DMS153 (cell line): ENCODE results near the gene CRYBA2.
A peak's percentile ranks its signal among the peaks of the same experiment; 100 is the strongest.

Source experiments
- DNase-seq: peaks from one replicate; lab custom pipeline; 2025; lab: John Stamatoyannopoulos, UW

The CRYBA2 gene

DNA sequence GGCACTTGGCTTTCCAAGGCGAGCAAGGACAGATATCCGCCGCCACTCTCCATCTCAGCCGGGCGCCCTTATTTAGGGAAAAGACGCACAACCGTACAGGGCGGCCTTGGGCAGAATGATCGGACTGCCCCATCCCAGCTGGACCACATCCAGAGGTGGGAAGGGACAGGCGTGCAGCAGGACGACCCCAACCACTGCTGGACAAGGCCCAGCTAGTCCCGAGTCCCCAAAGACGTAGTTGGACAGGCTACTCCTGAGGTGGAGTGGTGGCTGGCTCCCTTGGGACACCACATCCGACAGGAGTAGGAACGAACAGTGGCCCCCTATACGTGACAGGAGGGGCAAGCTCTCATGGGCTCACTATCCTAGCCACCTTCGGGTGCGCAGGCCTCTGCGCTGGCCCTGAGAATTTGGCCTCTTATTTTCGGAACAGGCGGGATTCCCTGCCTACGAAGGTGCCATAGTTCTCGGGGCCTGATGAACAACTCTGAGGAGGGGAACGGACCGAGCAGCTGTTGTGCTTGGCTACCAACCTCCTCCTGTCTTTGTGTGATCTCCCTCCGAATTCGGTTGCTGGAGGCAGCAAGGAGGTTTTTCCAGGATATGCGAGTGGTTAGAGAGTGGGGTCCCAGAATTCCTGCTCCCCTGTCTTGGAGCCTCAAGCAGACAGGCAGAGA, 10.5 kb downstream of the CRYBA2 start:
- no peak for DNase-seq

DNA sequence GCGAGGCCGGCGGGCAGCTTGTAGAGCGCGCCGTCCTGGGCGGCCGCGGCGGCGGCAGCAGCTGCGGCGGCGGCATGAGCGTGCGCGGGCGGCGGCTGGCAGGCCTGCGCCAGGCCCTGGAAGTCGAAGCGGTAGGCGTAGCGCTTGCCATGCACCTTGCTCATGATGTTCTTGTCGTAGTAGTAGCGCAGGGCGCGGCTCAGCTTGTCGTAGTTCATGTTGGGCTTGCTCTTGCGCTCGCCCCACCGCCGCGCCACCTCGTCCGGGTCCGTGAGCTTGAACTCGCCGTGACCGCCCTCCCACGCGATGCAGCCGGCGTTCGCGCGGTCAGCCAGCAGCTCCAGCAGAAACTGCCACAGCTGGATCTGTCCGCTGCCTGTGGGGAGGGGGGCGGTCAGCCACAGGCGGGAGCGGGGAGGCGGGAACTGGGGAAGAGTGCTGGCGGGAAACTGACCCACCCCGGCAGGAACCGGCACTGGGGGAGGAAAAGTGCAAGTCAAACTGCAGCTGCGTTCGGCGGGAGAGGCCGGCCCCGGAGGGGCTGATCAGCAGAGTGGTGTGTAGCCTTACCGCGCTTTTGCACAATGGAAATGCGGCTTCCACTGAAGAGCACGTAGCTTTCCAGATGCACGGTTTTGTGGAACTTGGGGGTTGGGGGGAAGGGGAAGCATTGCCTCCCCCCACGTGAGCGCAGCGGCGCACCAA, 11.2 kb downstream of the CRYBA2 start:
- DNase-seq, result no peak

DNA sequence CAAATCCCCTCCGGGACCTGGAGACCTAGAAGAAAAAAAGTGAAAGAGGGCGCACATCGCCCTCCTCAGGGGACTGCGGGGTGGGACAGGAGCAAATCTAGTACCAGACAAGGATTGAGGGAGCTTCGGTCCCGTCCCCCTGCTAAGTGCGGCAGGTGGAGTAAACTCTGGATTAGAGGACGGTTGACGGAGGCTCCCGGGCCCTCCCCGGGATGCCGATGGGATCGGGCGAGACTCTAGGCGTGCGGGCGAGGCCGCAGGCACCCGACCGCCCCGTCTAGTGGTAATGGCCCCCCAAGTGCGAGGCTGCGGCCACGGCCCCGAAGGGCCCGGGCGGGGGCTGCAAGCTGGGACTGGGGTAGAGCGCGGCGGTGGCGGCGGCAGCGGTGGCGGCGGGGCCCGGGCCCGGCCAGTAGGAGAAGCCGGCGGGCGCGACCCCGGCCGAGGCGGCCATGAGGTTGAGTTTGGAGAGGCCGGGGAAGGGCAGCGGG, 11.8 kb downstream of the CRYBA2 start:
- DNase-seq, result no peak

DNA sequence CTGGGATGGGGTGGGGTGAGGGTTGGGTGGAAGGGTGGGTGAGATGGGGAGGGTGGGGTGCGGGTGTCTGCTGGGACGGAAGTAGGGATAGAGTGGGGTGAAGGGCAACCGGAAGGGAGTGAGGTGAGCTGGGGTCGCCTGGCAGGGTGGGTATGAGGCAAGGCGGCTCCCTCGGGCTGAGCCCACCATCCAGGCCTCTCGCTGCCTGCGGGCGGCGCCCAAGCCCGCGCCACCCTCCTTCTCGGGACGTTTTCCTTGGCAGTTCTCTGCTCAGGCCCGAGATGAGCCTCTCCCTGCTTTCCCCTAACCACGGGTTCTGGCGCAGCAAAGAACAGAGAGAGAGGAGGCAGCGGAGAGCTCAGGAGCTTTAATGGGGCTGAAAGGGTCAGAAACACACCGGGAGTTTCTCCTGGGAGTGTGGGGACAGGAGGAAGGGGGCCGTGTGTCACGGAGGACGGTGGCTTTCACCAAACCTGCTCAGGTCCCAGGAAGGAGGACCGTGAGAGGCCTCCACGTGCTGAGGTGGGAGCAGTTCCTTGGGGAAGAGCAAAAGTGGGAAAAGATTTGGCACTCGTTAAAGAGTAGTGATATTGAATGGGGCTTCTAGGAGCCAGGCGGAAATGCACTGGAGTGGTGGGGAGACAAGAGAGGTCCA, 12.4 kb downstream of the CRYBA2 start:
- DNase-seq, result no peak

DNA sequence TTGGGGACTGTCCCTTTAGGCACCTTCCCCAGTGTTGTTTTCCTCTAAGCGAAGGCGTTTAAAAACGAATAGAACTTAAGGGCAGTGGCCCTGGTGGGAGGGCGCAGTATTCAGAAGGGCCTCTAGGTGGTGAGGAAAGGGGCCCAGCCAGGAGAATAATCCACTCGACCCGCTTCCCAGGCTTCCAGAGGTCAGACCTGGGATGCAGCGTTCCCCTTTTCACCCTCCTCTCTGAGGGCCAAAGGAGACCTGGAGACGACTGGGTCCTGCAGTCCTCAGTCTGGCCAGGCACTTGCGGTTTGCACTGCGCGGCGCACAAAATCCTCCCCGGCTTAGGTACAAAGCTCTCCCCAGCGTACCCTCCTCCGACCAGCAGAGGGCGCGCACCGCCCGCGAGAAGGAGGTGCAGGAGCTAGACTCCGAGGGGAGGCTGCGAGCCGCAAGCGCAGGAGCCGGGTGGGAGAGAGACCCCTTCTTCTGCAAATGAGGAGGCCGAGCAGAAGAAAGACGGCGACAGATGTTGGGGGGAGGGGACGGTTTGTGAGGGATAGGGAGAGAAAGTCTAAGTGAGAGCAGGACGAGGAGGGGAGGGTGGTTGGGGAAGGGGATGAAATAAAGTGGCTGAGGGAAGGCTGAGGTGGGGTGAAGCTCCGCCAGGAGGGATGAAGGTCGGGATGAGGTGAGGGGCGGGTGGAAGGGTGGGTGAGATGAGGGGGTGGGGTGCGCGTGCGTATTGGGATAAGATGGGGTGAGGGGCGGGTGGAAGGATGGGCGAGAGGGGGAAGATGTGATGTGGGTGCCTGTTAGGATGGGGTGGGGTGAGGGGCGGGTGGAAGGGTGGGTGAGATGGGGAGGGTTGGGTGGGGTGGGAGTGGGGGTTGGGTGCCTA, 13.1 kb downstream of the CRYBA2 start:
- peak; percentile 65 for DNase-seq

DNA sequence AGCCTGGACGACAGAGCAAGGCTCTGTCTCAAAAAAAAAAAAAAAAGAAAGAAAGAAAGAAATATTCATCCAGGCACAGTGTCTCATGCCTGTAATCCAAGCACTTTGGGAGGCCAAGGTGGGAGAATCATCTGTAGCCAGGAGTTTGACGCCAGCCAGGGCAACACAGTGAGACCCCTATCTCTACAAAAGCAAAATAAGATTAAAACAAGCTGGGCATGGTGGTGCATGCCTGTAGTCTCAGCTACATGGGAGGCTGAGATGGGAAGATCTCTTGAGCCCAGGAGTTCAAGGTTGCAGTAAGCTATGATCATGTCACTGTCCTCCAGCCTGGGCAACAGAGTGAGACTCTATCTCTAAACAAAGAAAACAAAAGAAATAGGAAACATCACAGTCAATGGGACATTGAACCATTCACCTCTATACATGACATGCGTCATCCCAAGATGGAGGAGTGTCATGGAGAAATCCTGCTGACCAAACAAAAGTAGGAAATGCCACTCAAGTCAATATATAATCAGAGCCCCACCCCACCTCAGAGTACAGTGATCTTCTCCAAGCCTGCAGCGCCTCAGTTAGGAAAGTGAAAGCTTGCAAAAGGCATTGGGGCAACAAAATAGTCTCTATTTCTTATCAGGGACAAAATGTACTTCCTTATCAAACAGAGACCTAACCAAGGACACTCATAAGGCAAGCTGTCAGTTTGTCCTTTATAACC, 18.0 kb downstream of the CRYBA2 start:
- no peak for DNase-seq

DNA sequence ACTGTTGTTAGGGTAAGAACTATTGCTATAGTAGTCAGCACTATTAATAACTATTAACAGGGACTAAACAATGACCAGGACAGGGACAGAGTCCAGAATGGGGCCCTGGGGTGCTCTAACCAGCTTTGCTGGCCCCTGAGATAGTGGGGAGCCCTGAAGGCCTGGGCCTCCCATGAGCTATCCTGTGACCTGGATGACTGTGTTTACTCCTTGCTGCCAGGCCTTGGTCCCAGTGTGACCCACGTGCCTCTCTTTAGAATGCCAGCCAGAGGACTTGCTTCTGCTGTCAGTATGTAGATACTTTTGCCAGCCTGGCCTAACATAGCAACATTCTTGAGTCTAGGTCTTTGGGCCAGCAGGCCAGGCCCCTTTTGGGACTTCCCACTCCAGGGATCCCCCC, 22.3 kb downstream of the CRYBA2 start:
- no peak for DNase-seq

DNA sequence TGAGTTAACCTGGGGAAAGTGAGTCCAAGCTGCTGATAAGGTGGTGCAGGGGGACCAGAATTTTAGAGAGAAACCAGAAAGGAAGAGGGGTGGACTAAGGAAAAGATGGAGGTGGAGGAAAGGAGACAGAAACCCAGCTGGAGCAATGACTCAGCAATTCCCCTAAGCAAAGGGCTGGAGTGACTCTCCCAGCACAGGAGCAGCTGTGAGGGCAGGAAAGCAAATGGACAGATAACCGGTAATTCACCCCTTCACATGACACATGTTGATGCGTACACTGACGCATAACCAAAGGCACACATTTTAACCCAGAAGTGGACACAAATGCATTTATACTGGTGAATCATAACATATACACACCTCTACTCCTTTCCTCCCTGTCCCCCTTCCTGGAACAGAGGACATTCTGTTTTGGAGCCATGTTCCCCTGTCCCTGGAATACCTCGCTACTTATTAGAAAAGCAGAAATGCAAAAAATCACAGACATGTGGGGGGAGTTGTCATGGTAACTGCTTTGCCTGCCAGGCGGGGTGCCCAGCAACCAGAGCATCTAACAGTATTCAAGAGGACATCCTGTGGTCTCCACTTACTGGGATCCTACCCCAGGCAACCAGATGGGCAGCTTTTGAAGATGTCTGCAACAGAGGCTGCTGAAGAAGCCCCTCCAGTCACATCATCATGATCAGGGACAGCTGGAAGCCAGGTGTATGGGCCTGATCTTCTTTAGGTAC, 29.0 kb downstream of the CRYBA2 start:
- peak; percentile 51 for DNase-seq

DNA sequence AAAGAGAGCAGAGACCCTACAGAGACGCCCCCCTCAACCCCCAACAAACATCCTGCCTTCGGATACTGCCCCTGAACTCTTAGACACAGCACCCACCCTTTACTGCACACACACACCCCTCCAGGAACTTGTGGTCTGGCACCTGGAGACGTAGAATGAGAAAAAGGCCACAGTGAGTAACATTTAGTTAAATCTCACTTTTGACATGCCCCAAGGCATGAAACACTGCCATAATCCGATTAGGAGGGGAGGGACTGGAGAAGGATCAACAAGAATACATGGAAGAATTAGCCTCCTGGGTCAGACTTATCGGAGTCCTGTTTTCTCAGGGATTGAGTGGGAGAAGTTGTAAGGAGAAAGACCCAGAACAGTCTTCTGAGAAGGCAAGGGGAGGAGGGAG, 29.6 kb downstream of the CRYBA2 start:
- no peak for DNase-seq

DNA sequence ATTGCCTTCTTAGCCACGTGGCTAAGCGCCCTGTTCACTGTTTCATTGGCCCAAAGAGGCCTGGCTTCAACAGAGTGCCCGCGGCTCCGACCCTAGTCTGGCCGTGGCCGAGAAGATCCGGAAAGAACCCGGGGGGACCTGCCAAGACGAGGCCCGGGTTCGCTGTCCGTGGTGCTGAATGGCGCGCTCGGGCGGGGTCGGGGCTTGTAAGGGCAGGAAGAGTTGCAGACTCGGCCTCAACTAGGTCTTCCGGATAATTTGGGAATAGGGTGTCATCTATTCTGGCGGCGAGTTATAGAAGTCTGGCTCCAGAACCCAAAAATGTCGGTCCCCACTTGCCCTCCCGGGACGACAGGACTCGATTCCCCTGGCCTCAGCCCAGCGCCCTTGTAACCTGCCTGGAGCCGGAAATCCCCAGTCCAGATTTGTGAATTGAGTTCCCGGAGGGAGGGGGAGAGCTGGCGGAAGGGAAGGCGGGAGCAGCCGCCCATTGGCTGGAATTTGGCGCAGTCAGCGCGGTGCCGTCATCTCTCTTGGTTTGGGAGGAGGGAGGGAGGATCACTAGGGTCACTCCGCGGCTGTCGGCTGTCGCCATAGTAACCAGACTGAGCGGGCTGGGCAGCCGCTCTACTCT, 30.2 kb downstream of the CRYBA2 start:
- DNase-seq, result peak; percentile 96

DNA sequence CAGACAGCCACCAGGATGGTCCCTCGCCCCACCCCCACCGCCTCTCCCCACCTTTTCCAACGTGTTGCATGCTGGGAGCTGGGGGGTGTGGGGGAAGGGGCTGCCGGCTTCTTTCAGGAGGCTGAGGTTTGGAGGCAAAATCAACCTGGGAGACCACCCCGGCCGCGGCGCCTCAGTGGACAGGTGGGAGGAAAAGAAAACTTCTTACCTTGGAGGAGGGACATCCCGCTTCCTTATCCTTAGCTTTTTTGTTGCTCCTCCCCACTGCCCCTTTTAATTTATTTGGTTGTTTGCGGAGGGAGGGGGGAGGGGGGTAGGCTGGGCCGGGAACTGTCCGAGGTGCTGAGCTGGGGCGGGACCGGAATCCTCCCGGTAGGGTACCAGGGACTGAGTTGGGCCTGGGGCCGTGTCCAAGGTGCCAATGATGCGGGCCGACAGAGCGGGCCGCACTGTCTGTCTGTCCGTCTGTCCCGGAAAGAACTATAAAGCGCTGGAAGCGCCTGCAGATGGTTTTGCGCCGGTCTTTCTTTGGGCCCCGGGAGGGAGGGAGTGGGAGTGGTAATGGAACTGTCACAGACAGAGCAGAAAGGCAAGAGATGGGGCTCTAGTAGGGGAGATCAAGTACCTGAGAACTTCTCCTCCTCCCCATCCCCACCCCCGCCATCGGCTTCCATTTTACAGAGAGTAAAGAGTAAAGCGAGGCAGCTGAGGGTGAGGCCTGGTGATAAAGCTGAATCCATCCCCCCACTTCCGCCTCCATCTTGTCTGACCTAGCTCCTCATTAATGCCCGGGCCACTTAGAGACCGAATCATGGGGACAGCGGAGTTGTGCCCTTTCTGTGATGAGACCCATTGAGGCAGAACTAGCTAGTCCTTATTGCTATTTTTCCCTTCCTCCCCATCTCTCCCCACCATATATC, 31.3 kb downstream of the CRYBA2 start:
- DNase-seq, result peak; percentile 45

DNA sequence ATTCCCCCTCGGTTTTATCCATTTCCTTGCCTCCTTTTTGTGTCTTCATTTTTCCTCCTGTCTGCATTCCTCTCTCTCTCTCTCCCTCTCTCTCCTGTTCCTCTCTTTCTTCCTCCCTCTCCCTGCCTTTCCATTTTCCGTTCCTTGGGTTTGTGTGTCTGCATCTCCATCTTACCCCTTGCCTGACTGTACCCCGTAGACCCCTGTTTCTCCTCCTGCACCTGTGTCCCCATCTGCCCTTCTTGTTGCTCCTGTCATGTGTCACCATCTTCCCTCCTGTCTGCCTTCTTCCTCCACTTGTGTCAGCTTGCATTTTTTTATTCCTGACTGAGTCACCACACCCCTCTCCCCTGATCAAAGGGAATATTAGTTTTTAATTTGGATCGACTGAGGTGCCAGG, 32.0 kb downstream of the CRYBA2 start:
- no peak for DNase-seq

DNA sequence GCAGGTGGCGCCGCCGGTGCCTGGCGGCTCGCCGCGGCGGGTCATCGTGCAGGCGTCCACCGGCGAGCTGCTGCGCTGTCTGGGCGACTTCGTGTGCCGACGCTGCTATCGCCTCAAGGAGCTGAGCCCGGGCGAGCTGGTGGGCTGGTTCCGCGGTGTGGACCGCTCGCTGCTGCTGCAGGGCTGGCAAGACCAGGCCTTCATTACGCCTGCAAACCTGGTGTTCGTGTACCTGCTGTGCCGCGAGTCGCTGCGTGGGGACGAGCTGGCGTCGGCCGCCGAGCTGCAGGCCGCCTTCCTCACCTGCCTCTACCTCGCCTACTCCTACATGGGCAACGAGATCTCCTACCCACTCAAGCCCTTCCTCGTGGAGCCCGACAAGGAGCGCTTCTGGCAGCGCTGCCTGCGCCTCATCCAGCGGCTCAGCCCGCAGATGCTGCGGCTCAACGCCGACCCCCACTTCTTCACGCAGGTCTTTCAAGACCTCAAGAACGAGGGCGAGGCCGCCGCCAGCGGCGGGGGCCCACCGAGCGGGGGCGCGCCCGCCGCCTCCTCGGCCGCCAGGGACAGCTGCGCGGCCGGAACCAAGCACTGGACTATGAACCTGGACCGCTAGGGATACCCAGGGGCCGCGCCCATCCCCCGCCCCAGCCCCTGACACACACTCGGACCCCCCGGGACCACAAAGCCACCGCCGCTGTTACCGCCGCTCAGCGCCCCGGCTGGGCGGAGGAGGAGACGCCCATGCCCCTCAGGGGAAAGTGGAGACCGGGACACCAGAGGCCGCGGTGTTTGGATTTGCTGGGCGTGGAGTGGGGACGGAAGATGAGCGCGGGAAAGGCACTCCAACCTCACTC, 32.7 kb downstream of the CRYBA2 start:
- no peak for DNase-seq

DNA sequence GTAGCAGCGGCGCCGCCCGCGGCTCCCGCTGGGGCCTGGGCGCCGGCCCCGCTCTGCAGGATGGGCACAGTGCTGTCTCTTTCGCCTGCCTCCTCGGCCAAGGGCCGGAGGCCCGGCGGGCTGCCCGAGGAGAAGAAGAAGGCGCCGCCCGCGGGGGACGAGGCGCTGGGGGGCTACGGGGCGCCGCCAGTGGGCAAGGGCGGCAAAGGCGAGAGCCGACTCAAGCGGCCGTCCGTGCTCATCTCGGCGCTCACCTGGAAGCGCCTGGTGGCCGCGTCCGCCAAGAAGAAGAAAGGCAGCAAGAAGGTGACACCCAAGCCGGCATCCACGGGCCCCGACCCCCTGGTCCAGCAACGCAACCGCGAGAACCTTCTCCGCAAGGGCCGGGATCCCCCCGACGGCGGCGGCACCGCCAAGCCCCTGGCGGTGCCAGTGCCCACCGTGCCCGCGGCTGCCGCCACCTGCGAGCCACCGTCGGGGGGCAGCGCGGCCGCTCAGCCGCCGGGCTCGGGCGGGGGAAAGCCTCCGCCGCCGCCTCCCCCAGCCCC, 33.4 kb downstream of the CRYBA2 start:
- no peak for DNase-seq

DNA sequence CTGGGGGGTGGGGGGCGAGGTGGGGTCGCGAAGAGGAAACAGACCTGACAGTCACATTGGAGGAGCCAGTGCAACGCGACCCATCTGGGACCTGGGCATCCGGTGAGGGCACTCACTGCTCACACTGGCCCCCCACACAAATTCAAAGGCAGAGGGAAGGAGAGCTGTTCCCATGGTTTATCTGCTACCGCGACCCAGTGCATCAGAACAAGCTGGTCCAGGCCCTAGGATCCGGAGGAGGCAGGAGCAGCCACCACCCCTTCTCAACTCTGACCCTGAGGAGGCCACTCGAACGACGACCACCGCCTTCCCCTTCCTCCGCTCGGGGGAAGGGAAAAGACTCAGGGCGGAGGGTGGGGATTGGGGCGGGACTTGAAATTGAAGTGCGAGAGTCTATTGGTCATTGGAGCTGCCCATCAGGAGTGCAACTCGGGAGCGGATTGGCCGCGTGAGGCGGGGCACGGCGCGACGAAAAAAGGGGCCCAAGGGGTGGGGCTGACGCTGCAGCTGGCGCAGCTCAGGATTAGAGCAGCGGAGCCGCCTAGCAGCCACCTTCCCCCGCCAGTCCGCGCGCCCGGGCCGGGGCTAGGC, 34.0 kb downstream of the CRYBA2 start, which contains the start of gene CDK5R2:
TSS of gene CDK5R2 (plus strand) at position 526 of the 591 bp plus-strand sequence. CDS start 155 bp downstream, outside the sequence.
- DNase-seq, result peak; percentile 82

DNA sequence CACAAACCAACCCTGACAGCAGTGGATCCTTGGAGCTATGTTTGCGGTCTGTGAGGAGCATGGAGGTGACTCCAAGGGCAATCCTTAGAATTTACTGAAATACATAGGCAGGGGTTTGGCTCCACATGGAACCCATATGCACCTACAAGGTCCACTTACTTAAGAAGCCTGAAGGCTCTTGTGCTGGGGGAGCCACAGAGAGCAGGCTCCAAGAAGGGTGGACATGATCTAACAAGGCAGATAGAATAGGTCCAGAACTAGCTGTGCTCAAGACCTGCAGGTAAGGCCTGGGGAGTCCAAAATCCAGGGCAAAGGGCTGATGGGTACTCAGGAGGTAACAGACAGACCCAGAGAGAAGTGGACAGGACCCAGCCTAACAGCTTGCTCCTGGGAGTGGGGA, 34.9 kb downstream of the CRYBA2 start:
- DNase-seq, result no peak

DNA sequence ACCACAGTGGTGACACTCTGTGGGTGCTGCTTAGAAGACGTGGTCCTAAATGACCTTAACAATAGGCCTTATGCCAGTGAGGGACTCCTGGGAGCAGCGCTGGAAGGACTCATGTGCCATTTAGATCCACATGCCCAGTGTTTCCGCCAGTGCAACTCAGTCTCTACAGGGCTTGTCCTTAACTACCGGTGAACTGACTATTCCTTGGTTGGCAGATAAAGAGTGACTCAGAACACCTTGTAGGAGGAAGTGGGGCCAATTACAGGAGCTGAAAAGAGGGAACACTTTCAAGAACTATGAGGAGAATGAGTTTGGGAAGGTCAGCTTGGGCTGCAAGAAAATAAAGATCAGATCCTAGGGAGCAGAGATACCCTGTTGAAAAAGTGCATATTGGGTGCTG, 35.6 kb downstream of the CRYBA2 start:
- no peak for DNase-seq
